Stimulated activated naive CD8-positive, alpha-beta T cell treated with anti-CD3 and anti-CD28 coated beads, Interleukin-15, Interleukin-2, amounts not matched to agents 100 U/mL and 50 U/mL, for 24 hours (primary cell): ENCODE data around the gene CSDE1.

ENCODE experiments used
- ATAC-seq: fragments of 150-1000 bp; cut with Tn5 transposase; one replicate; pipeline ENCODE4 v1.10.0; 2021
- DNase-seq: peaks from one replicate; pipeline ENCODE4 v3.0.0; 2021

The CSDE1 gene

DNA sequence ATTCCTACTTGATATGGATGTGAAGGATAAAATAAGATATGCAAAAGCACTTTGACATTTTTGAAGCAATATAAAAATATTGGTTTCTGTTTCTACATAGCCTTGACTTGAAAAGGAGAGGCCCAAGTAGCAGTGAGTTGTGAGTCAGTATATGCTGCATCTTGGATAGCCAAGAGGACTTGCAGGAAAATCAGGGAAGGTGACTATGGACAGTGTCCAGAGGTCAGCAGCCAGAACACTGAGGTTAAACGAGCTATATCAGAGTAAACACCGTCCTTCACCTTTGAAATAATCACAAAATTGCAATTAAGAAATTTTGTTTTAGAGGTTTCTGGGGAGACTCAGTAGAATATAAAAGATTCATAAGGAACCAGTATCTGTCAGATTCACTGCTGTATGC, 55.9 kb downstream of the CSDE1 start:
- DNase-seq (no peak), ATAC-seq (no peak)

GRCh38 chr1:114700036-114700600, 57.7 kb downstream of the CSDE1 start:
- no peak for ATAC-seq

GRCh38 chr1:114696810-114697209, 61.0 kb downstream of the CSDE1 start:
- no peak for ATAC-seq
- DNase-seq: no peak

More at GRCh38 chr1:114700036-114700600, 57.7 kb downstream of the CSDE1 start:
- DNase-seq: no peak

- no peak for ATAC-seq
Measured at GRCh38 chr1:114695430-114696058, 62.2 kb downstream of the CSDE1 start, which contains the start of gene AMPD1. Gene AMPD1 (minus strand): TSS chr1:114695546. CDS start chr1:114695471, 75 bp downstream.

GRCh38 chr1:114694540-114695310, 63.1 kb downstream of the CSDE1 start:
- ATAC-seq (no peak), DNase-seq (no peak)

More at GRCh38 chr1:114695430-114696058, 62.2 kb downstream of the CSDE1 start, which contains the start of gene AMPD1:
- no peak for DNase-seq

DNA sequence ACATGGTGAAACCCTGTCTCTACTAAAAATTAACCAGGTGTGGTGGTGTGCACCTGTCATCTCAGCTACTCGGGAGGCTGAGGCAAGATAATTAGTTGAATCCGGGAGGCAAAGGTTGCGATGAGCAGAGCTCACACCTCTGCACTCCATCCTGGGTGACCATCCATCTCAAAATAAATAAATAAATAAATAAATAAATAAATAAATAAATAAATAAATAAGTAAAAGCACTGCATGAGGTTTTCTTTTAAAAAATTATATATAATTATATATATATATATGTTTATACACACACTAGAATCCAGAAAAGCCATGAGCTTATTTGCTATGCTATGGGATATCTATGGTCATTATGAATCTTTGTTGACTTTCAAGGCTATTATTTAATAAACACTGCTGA, 64.8 kb downstream of the CSDE1 start:
- no peak for DNase-seq
- ATAC-seq: no peak

DNA sequence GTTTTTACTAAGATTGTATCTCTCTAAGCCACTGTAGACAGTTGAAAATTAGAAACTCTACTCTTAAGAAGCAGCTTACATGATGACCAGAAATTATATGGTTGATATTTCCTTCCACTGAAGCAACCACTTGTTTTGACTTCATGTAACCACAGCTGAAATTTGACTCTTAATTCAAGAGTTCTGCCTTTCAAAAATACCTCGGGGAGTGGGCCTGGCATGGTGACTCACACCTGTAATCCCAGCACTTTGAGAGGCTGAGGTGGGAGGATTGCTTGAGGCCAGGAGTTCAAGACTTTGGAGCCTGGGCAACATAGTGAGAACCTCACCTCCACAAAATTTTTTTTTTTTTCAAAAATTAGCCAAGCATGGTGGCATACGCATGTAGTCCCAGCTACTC, 66.7 kb downstream of the CSDE1 start:
- DNase-seq (no peak), ATAC-seq (no peak)

DNA sequence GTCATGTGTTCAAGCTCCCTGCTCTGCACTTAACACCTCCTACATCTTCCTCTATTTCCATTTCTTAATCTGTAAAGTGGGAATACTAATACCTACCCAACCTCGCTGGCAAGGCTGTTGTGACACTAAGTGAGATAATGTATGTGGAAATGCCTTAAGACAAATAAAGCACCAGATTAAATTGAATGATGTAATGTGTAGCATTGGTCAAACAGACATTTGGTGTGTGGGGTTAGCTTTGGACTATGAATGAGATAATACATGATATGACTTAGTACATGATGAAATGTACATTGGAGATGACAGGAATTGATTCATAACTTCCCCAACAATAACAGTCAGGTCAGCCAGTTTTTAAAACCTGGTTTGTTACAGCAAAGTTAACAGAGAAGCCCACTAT, 67.6 kb downstream of the CSDE1 start:
- ATAC-seq: no peak
- DNase-seq: no peak

DNA sequence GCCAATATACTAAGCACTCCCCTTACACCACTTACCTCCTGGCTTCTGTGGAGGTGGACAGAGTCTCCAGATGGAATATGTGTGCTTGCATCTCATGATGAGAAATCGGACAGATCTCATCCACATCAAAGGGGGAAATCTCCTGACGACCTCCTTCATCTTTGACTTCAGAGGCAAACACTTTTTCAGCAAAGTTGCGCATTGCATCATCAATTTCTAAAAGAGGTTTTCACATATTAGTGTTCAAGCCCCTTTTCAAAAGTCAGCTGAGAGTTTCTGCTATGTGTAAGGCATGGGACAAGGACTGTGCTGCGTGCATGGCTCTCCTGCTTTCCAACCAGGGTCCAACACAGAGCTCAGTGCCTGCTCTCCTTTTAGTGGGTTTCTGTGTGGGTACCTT, 69.3 kb downstream of the CSDE1 start:
- DNase-seq (no peak), ATAC-seq (no peak)

- ATAC-seq: no peak
- no peak for DNase-seq
Measured at GRCh38 chr1:114685851-114686250, 71.9 kb downstream of the CSDE1 start.

- ATAC-seq (no peak), DNase-seq (no peak)
Measured at GRCh38 chr1:114677691-114678090, 80.1 kb downstream of the CSDE1 start.

GRCh38 chr1:114676115-114676514, 81.7 kb downstream of the CSDE1 start:
- DNase-seq (no peak), ATAC-seq (no peak)

DNA sequence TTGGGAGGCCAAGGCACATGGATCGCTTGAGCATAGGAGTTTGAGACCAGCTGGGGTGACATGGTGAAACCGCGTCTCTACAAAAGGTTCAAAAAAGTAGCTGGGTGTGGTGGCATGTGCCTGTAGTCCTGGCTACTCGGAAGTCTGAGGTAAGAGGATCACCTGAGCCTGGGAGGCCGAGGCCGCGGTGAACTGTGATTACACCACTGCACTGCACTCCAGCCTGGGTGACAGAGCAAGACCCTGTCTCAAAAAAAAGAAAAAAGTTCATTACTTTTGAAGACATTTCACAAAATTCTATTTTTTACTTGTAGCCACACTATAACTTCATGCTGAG, 85.9 kb downstream of the CSDE1 start:
- no peak for ATAC-seq

DNA sequence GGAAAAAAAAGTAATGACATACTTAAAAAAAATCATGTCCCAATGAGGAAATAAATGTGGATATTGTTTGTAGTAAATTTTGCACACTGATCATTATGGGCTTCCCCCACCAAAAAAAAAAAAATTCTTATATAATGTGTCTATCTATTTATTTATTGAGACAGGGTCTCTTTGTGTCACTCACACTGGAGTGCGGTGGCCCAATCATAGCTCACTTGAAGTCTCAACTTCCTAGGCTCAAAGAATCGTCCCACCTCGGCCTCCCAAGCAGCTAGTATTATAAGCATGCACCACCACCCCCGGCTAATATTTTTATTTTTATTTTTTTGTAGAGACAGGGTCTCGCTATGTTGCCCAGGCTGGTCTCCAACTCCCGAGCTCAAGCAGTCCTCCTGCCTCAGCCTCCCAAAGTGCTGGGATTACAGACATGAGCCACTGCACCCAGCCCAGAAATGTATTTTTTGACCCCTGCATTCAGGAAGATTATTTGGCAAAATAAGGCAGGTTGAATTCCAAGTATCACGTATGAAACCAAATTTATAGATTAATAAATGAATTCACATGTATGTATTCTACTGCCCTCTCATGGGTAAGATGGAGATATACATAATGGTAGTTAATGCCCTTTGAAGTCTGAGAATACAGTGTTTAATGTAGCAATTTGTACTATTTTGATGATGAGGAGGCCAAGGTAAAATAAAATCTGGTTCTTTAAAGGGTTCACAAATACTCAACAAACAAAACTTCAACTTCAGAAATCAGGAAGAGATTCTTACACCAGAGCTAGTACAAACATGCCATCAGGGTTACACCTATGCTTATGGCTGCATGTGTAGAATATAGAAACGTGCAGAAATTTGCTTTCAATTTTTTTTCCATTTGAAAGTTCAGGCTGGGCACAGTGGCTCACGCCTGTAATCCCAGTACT, 86.5 kb downstream of the CSDE1 start:
- DNase-seq: no peak
- no peak for ATAC-seq

More for the DNA sequence above, 85.9 kb downstream of the CSDE1 start:
- DNase-seq: no peak

DNA sequence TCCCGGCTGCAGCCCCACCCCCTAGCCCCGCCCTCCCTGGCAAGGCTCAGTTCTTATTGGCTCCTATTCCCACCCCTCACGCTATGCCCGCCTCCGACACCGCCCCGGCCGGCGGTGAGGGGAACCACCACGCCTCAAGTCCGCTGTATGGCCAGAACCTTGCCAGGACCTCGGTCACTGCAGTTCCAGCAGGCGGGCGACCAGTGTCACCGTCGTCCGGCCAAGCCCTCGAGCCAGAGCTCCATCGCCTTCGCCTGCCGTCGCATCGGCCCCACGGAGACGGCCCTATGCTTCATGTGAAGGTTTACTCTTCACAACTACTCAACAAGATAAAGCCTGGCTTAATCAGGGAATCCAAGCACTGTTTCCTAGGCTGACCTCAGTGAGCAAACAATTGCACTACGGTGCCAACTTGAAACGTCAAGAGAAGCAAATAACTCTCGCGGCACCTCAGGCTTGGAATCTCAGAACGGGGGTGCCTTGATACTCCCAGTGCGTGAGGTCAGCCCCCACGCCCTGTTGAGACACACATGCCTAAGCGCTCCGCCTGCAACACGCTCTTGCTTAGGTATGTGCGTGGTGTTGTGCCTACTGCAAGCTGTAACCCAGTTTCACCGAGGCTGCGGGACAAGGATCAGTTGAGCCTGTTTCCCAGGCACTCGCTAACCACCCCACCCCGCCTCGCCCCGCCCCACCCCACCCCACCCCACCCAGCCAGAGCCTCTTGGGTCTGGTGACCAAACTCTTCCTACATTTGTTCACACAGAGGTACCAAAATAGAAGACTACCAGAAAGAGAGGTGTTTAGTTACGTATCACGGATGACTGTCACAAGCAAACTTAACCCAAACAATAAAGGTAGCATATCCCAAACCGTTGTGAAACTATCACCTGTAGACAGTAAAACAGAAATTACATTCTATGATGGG, 87.4 kb downstream of the CSDE1 start:
- DNase-seq (peak; percentile 89), ATAC-seq (peak; percentile 98)

DNA sequence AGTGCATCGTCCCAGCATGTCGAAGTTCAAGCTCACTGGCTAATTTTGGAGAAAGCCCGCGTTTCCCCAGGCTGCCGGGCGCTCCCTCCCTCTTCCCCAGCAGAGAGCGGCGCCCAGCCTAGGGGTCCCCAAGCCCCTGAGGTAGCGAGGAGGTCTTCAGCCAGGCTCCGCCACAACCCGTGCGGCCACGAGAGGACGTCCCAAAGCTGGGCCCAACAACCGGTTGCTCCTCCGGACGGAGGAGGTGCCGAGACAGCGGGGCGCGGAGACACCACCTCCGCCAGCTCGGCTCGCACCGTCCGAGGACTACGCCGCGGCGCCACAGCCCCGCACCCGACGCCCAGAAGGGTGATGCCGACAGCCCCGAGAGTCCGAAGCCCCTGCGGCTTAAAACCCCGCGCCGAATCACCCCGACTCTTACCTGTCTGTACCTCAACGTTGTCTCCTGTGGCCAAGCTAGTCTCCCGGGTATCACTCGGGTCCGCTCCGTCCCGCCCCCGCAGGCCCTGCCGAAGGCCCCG, 88.2 kb downstream of the CSDE1 start, which contains the start of gene DENND2C:
Gene DENND2C, minus strand, starts transcription at position 488 of the 521 bp plus-strand sequence. CDS start 44,065 bp downstream, outside the sequence.
- DNase-seq: no peak
- peak; percentile 73 for ATAC-seq

- no peak for ATAC-seq
- DNase-seq: peak; percentile 5
Measured at GRCh38 chr1:114668784-114669561, 88.8 kb downstream of the CSDE1 start.

DNA sequence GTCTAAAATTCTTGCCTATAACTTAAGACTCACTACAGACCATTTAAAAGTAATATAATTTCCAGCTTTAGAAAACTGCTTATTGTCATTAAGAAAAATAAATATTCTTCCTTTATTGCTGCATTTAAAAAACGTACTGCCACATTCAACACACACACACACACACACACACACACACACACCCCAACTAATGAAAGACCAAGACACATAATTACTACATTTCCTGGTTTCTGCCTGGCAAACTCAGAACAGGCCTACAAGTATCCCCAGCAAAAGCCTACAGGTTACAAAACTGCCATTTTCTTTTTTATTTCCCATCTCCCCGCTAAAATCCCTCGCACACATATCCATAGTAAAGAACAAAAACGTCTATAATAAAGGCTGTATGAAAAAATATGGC, 89.4 kb downstream of the CSDE1 start:
- no peak for ATAC-seq
- no peak for DNase-seq

DNA sequence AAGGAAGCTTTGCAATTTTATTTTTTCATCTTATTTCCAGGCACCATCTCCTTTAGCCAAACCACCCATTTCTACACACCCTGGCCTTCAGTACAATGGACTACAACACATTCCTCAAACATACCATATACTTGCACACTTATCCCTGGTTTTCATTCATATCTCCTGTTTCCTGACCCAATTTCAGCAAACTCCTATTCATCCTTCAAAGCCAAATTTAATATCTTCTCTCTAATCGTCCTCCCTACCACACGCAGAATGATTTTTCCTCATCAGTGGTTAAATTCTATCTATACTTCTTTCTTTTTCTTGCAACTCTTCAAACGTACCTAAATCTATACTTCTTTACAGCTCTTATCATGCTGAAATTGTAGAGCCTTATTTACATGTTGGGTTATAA, 90.8 kb downstream of the CSDE1 start:
- ATAC-seq: no peak

More for the DNA sequence above, 90.8 kb downstream of the CSDE1 start:
- no peak for DNase-seq
